ENCODE measurements around the gene PRRG2. TPM values are rescaled to one million over a fixed set of nuclear protein-coding genes. Genes with fewer than 3 reads are reported as not detected.
A peak's percentile ranks its signal among the peaks of the same experiment; 100 is the strongest.
"Not testable (repeated sequence)": the region's sequence is repeated elsewhere in the genome, so short reads cannot be mapped to it uniquely, and the experiment has no call there.

PRRG2 gene
- total and polyA plus RNA-seq, 5 donors from 2014 or later, result 0.84 TPM; not detected in 4

DNA sequence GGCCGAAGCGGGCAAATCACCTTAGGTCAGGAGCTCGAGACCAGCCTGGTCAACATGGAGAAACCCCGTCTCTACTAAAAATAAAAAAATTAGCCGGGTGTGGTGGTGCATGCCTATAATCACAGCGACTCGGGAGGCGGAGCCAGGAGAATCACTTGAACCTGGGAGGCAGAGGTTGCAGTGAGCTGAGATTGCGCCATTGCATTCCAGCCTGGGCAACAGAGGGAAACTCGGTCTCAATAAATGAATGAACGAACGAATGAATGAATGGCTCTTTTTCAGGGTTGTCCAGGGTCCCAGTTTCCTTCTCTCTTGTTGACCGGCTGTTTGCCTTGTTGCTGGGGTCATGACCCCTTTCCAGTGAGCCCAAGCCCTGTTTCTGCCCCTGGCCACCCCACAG, 36.7 kb downstream of the PRRG2 start:
- H3K4me1 ChIP-seq (ENCODE audit: control insufficient read depth, insufficient read depth, low read length, poor library complexity, severe bottlenecking); H3K27me3 ChIP-seq (ENCODE audit: control insufficient read depth, insufficient read depth, low read length); H3K27me3 Mint-ChIP-seq; H3K4me3 Mint-ChIP-seq; H3K9me3 ChIP-seq (ENCODE audit: control insufficient read depth in 2 of 2, low read length in 2 of 2); H3K27ac Mint-ChIP-seq; DNase-seq; ATAC-seq (ENCODE audit: low read depth in 2 of 2); H3K9me3 Mint-ChIP-seq; H3K4me3 ChIP-seq (ENCODE audit: low read depth, low read length); H3K27ac ChIP-seq (ENCODE audit: insufficient read depth, low read length, poor library complexity, severe bottlenecking): not testable (repeated sequence)
- H3K4me1 Mint-ChIP-seq, result peaks cover 0 to 16% (median 9%) of the 10 kb centered on the region in 4 donors
- H3K36me3 Mint-ChIP-seq, result peaks cover 37% of the 10 kb centered on the region
- peaks cover 60% of the 10 kb centered on the region for H3K36me3 ChIP-seq (ENCODE audit: control insufficient read depth, insufficient read depth, low read length)

DNA sequence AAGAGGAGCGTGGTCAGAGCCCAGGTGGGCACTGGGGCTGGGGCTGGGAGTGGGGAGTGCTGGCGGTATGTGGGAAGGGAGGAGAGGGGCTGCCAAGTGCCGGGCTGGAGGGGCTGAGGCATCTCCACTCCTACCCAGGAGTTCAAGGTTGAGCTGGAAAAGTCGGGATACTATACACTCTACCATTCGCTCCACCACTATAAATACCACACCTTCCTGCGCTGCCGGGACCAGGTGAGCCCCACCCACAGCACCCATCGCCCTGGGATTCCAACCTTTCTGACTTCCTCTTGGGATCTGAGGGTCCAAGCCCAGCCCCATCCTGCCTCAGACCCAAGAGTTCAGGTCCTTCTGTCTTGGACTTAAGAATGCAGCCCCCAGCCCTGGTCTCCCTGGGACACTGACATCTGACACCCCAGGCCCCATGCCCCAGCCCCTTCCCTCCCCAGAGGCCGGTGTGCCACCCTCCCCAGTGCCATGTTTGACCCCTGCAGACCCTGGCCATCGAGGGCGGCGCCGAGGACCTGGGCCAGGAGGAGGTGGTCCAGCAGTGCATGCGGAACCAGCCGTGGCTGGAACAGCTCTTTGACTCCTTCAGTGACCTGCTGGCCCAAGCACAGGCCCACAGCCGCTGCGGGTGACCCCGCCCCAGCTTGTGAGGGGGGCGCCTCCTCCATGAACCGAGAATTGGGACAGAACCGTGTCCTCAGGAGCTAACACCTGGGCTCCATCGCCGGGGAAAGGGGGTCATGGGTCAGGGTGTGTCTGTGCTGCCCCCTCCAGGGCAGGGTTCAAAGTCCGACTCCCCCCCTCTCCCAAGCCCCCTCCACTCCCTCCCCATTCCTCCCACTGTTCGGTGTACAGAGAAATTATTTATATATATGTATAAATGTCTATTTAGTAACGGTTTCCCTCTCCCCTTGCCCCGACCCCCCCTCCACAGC, 44.1 kb downstream of the PRRG2 start:
- H3K27ac ChIP-seq (ENCODE audit: insufficient read depth, low read length, poor library complexity, severe bottlenecking), result no peak overlapping the region
- peaks cover 24% of the 10 kb centered on the region for H3K36me3 ChIP-seq (ENCODE audit: control insufficient read depth, insufficient read depth, low read length)
- H3K4me3 Mint-ChIP-seq, result no peak overlapping the region
- no peak overlapping the region for H3K4me3 ChIP-seq (ENCODE audit: low read depth, low read length)
- H3K4me1 ChIP-seq (ENCODE audit: control insufficient read depth, insufficient read depth, low read length, poor library complexity, severe bottlenecking), result no peaks in the 10 kb centered on the region
- H3K27me3 Mint-ChIP-seq, result no peaks in the 10 kb centered on the region
- peaks cover 18% of the 10 kb centered on the region for H3K36me3 Mint-ChIP-seq
- no peak overlapping the region for H3K27ac Mint-ChIP-seq
- H3K27me3 ChIP-seq (ENCODE audit: control insufficient read depth, insufficient read depth, low read length), result no peaks in the 10 kb centered on the region
- peaks cover 0 to 1% (median 0%) of the 10 kb centered on the region in 7 donors for H3K9me3 Mint-ChIP-seq
- DNase-seq (no peak), ATAC-seq (ENCODE audit: low read depth in 2 of 2) (no peak)
- H3K4me1 Mint-ChIP-seq, result peaks cover 0 to 4% (median 2%) of the 10 kb centered on the region in 4 donors
- no peaks in the 10 kb centered on the region for H3K9me3 ChIP-seq (ENCODE audit: control insufficient read depth in 2 of 2, low read length in 2 of 2)

DNA sequence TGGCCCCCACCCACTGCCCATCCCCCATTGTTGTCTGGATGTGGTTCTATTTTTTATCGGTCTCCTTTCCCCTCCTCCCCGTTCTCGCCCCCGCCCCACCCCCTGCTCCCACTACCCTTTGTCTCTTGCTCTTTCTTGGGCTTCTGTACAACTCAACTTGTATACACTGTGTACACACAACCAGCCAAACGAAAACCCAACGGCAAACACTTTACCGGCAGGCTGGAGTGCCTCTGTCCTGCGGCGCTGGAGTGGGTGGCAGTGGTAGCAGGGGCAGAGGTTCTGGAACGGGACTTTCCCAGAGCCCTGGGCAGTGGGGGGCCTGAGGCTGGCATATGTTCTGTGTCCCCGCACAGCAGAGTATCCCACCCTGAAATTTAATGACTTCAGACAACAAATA, 45.1 kb downstream of the PRRG2 start:
- no peaks in the 10 kb centered on the region for H3K27me3 Mint-ChIP-seq
- DNase-seq, result no peak
- no peaks in the 10 kb centered on the region for H3K9me3 ChIP-seq (ENCODE audit: control insufficient read depth in 2 of 2, low read length in 2 of 2)
- H3K27ac Mint-ChIP-seq, result no peak overlapping the region
- H3K4me3 ChIP-seq (ENCODE audit: low read depth, low read length), result no peak overlapping the region
- H3K36me3 ChIP-seq (ENCODE audit: control insufficient read depth, insufficient read depth, low read length), result peaks cover 22% of the 10 kb centered on the region
- H3K4me1 Mint-ChIP-seq, result peaks cover 0 to 4% (median 2%) of the 10 kb centered on the region in 4 donors
- no peaks in the 10 kb centered on the region for H3K27me3 ChIP-seq (ENCODE audit: control insufficient read depth, insufficient read depth, low read length)
- H3K4me3 Mint-ChIP-seq, result no peak overlapping the region
- no peaks in the 10 kb centered on the region for H3K4me1 ChIP-seq (ENCODE audit: control insufficient read depth, insufficient read depth, low read length, poor library complexity, severe bottlenecking)
- peaks cover 0 to 1% (median 0%) of the 10 kb centered on the region in 7 donors for H3K9me3 Mint-ChIP-seq
- H3K27ac ChIP-seq (ENCODE audit: insufficient read depth, low read length, poor library complexity, severe bottlenecking), result no peak overlapping the region
- H3K36me3 Mint-ChIP-seq, result peaks cover 18% of the 10 kb centered on the region
- ATAC-seq (ENCODE audit: low read depth in 2 of 2), result no peak

DNA sequence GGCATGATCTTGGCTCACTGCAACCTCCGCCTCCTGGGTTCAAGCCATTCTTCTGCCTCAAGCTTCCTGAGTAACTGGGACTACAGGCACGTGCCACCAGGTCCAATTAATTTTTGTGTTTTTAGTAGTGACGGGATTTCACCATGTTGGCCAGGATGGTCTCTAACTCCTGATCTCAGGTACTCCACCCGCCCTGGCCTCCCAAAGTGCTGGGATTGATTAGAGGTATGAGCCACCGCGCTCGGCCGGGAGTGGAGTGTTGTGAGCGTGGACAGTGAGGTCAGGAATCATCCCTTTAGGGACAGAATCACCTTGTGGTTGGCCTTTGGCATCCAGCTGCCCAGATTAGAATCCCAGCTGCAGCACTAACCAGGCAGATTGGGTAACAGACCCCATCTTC, 48.5 kb downstream of the PRRG2 start:
- H3K27ac ChIP-seq (ENCODE audit: insufficient read depth, low read length, poor library complexity, severe bottlenecking), result no peak overlapping the region
- H3K9me3 ChIP-seq (ENCODE audit: control insufficient read depth in 2 of 2, low read length in 2 of 2), result no peaks in the 10 kb centered on the region
- DNase-seq (no peak), ATAC-seq (ENCODE audit: low read depth in 2 of 2) (no peak)
- peaks cover 4% of the 10 kb centered on the region for H3K36me3 ChIP-seq (ENCODE audit: control insufficient read depth, insufficient read depth, low read length)
- H3K4me1 Mint-ChIP-seq, result peaks cover 0 to 2% (median 0%) of the 10 kb centered on the region in 4 donors
- peak overlapping the region in 2 of 3 donors; percentile 31 to 69 for H3K27ac Mint-ChIP-seq
- no peaks in the 10 kb centered on the region for H3K4me1 ChIP-seq (ENCODE audit: control insufficient read depth, insufficient read depth, low read length, poor library complexity, severe bottlenecking)
- no peak overlapping the region for H3K4me3 ChIP-seq (ENCODE audit: low read depth, low read length)
- H3K36me3 Mint-ChIP-seq, result peaks cover 4% of the 10 kb centered on the region
- H3K27me3 Mint-ChIP-seq, result no peaks in the 10 kb centered on the region
- no peaks in the 10 kb centered on the region for H3K27me3 ChIP-seq (ENCODE audit: control insufficient read depth, insufficient read depth, low read length)
- H3K4me3 Mint-ChIP-seq, result no peak overlapping the region
- H3K9me3 Mint-ChIP-seq, result peaks cover 0 to 1% (median 0%) of the 10 kb centered on the region in 7 donors

DNA sequence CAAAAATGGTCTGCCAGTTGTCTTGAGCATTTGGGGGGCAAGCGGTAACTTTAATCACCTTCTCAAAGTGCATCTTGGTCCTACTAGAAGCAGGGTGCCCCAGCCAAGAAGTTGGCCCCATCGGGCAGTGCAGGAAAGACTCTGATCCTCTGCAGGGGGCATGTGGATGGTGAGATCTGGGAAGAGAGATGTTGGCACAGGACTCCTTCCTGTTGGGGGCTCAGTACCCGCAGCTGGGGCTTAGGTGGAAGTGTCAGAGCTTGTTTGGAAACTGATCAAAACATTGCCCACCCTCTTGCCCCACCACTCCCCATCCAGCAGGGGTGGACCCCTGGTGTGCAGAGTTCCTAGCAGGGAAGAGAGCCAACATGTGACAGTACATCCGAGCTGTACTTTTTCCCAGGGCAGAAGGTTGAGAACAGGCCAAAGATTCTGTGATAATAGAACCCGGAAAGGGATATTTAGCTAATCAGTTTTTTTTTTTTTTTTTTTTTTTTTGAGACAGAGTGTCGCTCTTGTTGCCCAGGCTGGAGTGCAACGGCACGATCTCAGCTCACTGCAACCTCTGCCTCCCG, 50.0 kb downstream of the PRRG2 start:
- H3K9me3 ChIP-seq (ENCODE audit: control insufficient read depth in 2 of 2, low read length in 2 of 2), result no peaks in the 10 kb centered on the region
- Mint-ChIP-seq H3K27me3 (no peaks in the 10 kb centered on the region), H3K4me3 (no peak overlapping the region), H3K9me3 (peaks cover 0 to 1% (median 0%) of the 10 kb centered on the region in 7 donors), H3K27ac (peak overlapping the region in 1 of 3 donors; percentile 49), H3K4me1 (peaks cover 0 to 8% (median 2%) of the 10 kb centered on the region in 4 donors), H3K36me3 (peaks cover 4% of the 10 kb centered on the region)
- H3K4me1 ChIP-seq (ENCODE audit: control insufficient read depth, insufficient read depth, low read length, poor library complexity, severe bottlenecking), result no peaks in the 10 kb centered on the region
- H3K36me3 ChIP-seq (ENCODE audit: control insufficient read depth, insufficient read depth, low read length), result no peaks in the 10 kb centered on the region
- DNase-seq, result no peak
- H3K4me3 ChIP-seq (ENCODE audit: low read depth, low read length), result no peak overlapping the region
- H3K27ac ChIP-seq (ENCODE audit: insufficient read depth, low read length, poor library complexity, severe bottlenecking), result no peak overlapping the region
- no peak for ATAC-seq (ENCODE audit: low read depth in 2 of 2)
- H3K27me3 ChIP-seq (ENCODE audit: control insufficient read depth, insufficient read depth, low read length), result no peaks in the 10 kb centered on the region

DNA sequence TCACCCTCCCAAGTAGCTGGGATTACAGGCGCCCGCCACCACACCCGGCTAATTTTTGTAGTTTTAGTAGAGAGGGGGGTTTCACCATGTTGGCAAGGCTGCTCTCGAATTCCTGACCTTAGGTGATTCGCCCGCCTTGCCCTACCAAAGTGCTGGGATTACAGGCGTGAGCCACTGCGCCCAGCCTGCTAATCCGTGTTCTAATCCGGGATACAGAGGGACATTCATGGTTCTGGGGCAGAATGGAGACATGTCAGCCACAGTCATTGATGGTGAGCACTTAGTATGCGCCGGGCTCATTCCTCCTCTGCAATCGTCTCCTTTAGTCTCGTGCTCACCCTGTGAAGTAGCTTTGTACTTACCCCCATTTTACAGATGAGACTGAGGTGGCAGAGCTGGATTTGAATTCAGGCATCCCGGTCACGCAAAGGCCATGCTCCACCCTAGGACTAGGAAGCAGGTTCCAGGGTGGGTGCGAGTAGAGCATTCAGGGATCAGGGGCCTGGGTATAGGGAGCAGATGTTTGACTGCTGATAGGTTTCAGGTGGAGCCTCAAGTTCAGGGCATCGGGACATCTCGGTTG, 50.6 kb downstream of the PRRG2 start:
- Mint-ChIP-seq H3K4me3 (no peak overlapping the region), H3K4me1 (peaks cover 0 to 8% (median 2%) of the 10 kb centered on the region in 4 donors), H3K27me3 (no peaks in the 10 kb centered on the region), H3K36me3 (peaks cover 4% of the 10 kb centered on the region), H3K27ac (peak overlapping the region in 1 of 3 donors; percentile 89), H3K9me3 (peaks cover 0 to 1% (median 0%) of the 10 kb centered on the region in 7 donors)
- ATAC-seq (ENCODE audit: low read depth in 2 of 2) (no peak), DNase-seq (no peak)
- no peaks in the 10 kb centered on the region for H3K27me3 ChIP-seq (ENCODE audit: control insufficient read depth, insufficient read depth, low read length)
- H3K27ac ChIP-seq (ENCODE audit: insufficient read depth, low read length, poor library complexity, severe bottlenecking), result no peak overlapping the region
- H3K4me1 ChIP-seq (ENCODE audit: control insufficient read depth, insufficient read depth, low read length, poor library complexity, severe bottlenecking), result no peaks in the 10 kb centered on the region
- no peaks in the 10 kb centered on the region for H3K36me3 ChIP-seq (ENCODE audit: control insufficient read depth, insufficient read depth, low read length)
- no peak overlapping the region for H3K4me3 ChIP-seq (ENCODE audit: low read depth, low read length)
- H3K9me3 ChIP-seq (ENCODE audit: control insufficient read depth in 2 of 2, low read length in 2 of 2), result no peaks in the 10 kb centered on the region

DNA sequence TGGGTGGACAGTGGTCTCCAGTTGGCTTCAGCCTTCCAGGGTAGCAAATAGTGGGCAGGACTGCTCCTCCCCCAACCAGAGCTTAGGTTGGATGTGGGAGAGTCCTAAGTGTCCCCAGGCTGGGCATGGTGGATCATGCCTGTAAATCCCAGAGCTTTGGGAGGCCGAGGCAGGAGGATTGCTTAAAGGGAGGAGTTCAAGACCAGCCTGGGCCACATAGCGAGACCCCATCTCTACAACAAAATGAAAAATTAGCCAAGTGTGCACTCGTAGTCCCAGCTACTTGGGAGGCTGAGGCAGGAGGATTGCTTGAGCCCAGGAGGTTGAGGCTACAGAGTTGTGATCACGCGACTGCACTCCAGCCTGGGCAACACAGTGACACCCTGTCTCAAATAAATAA, 51.5 kb downstream of the PRRG2 start:
- ATAC-seq (ENCODE audit: low read depth in 2 of 2) (no peak), DNase-seq (no peak)
- Mint-ChIP-seq H3K9me3 (peaks cover 0 to 1% (median 0%) of the 10 kb centered on the region in 7 donors), H3K27ac (no peak overlapping the region), H3K4me3 (no peak overlapping the region), H3K36me3 (no peaks in the 10 kb centered on the region), H3K27me3 (no peaks in the 10 kb centered on the region), H3K4me1 (peaks cover 0 to 10% (median 2%) of the 10 kb centered on the region in 4 donors)
- H3K4me3 ChIP-seq (ENCODE audit: low read depth, low read length), result no peak overlapping the region
- H3K4me1 ChIP-seq (ENCODE audit: control insufficient read depth, insufficient read depth, low read length, poor library complexity, severe bottlenecking), result peaks cover under 1% of the 10 kb centered on the region
- H3K27ac ChIP-seq (ENCODE audit: insufficient read depth, low read length, poor library complexity, severe bottlenecking), result no peak overlapping the region
- H3K9me3 ChIP-seq (ENCODE audit: control insufficient read depth in 2 of 2, low read length in 2 of 2), result no peaks in the 10 kb centered on the region
- no peaks in the 10 kb centered on the region for H3K27me3 ChIP-seq (ENCODE audit: control insufficient read depth, insufficient read depth, low read length)
- H3K36me3 ChIP-seq (ENCODE audit: control insufficient read depth, insufficient read depth, low read length), result no peaks in the 10 kb centered on the region
